GM10266 (cell line): Measurements from ENCODE around the gene LRRC74A.
"Not testable (repeated sequence)": the region's sequence is repeated elsewhere in the genome, so short reads cannot be mapped to it uniquely, and the experiment has no call there.

Experiments
- DNase-seq: peaks from one replicate; pipeline ENCODE4 v3.0.0; 2012; ENCODE audit errors: extremely low spot score
- CTCF ChIP-seq: IDR thresholded peaks from 2 replicates; pipeline ENCODE4 v1.5.1; 2012; ENCODE audit warnings: mild to moderate bottlenecking, low read depth; ENCODE audit not compliant: control insufficient read depth, insufficient read depth; ENCODE audit errors: missing control alignments

Gene LRRC74A

GRCh38 chr14:76887191-76887590 lies 61.0 kb downstream of the LRRC74A start:
- no peak for TF ChIP-seq CTCF
- no peak for DNase-seq

DNA sequence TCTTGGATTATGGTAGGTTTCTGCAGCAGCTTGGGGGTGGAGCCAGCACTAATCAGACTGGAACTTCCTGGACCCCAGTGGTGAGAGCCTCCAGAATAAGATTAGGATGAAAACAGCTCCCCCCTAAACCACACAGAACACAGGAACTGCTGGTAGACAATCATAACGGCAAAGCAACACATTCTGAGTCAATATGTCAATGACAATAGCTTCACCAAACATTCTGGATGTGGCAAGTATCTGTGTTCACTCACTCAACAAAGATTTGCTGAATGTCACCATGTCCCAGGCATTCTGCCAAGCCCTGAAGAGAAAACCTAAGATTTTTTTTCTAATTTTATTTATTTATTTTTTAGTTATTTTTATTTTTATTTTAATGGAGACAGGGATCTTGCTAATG lies 65.2 kb downstream of the LRRC74A start:
- TF ChIP-seq CTCF = no peak
- DNase-seq = no peak

DNA sequence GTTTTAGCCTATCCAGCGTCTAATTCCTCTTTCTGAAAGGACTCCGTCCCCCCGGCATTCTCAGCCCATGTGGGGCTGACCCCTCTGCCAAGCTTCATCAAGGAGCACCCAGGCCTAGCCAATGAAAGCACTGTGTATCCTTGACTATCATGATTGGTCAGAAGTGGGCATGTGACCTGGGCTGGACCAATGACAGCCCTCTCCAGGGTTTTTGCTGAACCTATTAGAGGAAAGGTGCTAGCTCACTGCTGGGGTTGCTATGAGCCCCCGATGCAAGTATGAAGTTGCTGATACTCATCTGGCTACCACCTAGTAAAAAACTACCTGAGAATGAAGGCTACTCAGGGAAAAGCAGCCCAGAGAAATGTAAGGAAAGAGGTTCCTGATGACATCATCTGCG lies 68.1 kb downstream of the LRRC74A start:
- DNase-seq = no peak
- no peak for TF ChIP-seq CTCF

GRCh38 chr14:76898006-76898405 lies 71.8 kb downstream of the LRRC74A start:
- DNase-seq = not testable (repeated sequence)

GRCh38 chr14:76900682-76901081 lies 74.5 kb downstream of the LRRC74A start:
- TF ChIP-seq CTCF = no peak

DNA sequence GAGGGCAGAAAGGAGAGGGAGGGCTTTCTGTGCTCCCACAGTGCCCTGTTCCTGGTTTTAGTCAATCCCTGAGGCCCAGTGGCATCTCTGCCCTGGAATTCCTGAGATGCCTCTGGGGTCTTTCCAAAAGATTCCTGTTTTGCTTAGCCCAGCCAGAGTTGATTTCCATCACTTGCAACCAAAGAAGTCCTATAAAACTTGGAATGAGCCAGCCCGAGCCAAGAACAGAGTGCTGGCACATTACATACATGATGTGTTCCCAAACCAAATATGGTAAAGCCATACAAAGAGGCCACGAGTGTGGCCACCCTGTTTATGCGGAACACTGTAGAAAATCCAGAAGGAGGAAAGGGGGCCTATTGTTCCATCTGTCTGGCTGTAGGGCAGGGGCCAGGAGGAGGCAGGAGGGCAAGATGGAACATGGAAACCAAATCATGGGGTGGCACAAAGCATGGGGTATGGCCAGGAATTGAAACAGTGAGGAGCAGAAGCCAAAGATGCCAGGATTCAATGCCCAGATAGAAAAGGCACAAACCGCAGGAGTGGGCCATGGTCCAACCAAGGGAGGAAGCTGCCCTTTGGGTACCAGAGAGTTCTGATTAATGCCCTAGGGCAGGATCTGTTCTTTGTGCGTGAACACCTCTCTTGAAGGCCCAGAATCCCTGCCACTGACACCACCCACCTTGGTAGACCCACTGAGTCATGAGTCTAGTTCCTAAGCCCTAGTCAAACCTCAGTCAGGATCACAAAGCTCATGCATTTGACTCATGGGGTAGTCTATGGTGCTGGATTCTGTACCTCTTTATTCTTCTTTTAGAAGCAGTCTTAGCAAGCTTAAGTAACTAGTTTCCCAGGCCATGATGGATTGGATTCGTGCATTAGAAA lies 75.2 kb downstream of the LRRC74A start:
- no peak for DNase-seq
- no peak for TF ChIP-seq CTCF

More at GRCh38 chr14:76900682-76901081, 74.5 kb downstream of the LRRC74A start:
- no peak for DNase-seq

DNA sequence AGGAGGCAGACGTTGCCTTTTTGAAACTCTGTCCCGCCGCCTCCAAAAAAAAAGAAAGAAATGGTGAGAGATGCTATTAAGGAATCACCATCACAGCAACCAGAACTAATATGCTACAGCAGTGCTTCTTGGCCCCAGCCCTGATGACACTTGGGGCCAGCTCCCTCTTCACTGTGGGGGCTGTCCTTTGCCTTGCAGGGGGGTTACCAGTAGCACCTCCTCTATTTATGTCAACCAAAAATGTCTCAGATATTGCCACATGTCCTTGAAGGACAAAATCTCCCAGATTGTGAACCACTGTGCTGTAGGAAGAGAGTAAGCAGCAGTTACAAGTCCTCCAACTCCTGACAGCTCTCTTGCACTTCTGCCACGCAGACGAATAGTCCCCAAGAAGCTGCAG lies 76.4 kb downstream of the LRRC74A start:
- TF ChIP-seq CTCF = no peak
- DNase-seq = no peak
